Nephron (organoid): ENCODE results near the gene AHSA1.

Experiments used
- H3K27ac Mint-ChIP-seq, 3 experiments: 2 replicates each; pipeline ENCODE4 v1.8.0; 2020; ENCODE audit warnings: mixed read lengths in 3 of 3, mild to moderate bottlenecking in 2 of 3, moderate library complexity in 1 of 3
- H3K27me3 Mint-ChIP-seq: 2 replicates; pipeline ENCODE4 v1.8.0; 2021; ENCODE audit warnings: low read depth, mild to moderate bottlenecking, moderate library complexity, mixed read lengths
- H3K36me3 Mint-ChIP-seq: 2 replicates; pipeline ENCODE4 v1.8.0; 2020; ENCODE audit warnings: low read depth, mixed read lengths
- H3K4me1 Mint-ChIP-seq: 2 replicates; pipeline ENCODE4 v1.8.0; 2020; ENCODE audit warnings: mixed read lengths
- H3K4me3 Mint-ChIP-seq, 3 experiments: 2 replicates each; pipeline ENCODE4 v1.8.0; 2020; ENCODE audit warnings: mild to moderate bottlenecking in 3 of 3, mixed read lengths in 3 of 3, moderate library complexity in 2 of 3
- H3K9me3 Mint-ChIP-seq: 2 replicates; pipeline ENCODE4 v1.8.0; 2020; ENCODE audit warnings: mixed read lengths
- CTCF ChIP-seq, 3 experiments: fragments of 200-600 bp; sonication (generic); IDR thresholded peaks; one replicate each; pipeline ENCODE4 v1.5.0; 2021; ENCODE audit warnings: antibody characterized with exemption in 3 of 3; ENCODE audit not compliant: unreplicated experiment in 3 of 3

The AHSA1 gene

GRCh38 chr14:77442196-77442595, 15.7 kb upstream of the AHSA1 start:
- Mint-ChIP-seq H3K27ac (no peak overlapping the region), H3K4me1 (no peaks in the 10 kb centered on the region), H3K27me3 (no peaks in the 10 kb centered on the region), H3K9me3 (no peaks in the 10 kb centered on the region), H3K4me3 (no peak overlapping the region), H3K36me3 (peaks cover 48% of the 10 kb centered on the region)
- TF ChIP-seq CTCF (IDR thresholded peaks at IDR 0.05; ENCODE audit: unreplicated experiment in 3 of 3), result no peak

GRCh38 chr14:77455966-77456640, 1.8 kb upstream of the AHSA1 start:
- H3K4me3 Mint-ChIP-seq, result peak overlapping the region; percentile 99 to 100 (median 100)
- H3K4me1 Mint-ChIP-seq, result peaks cover 18% of the 10 kb centered on the region
- no peaks in the 10 kb centered on the region for H3K9me3 Mint-ChIP-seq
- no peak for TF ChIP-seq CTCF (IDR thresholded peaks at IDR 0.05; ENCODE audit: unreplicated experiment in 3 of 3)
- H3K27me3 Mint-ChIP-seq, result no peaks in the 10 kb centered on the region
- H3K36me3 Mint-ChIP-seq, result peaks cover 33% of the 10 kb centered on the region
- H3K27ac Mint-ChIP-seq, result peak overlapping the region in 1 of 3 experiments; percentile 99

- Mint-ChIP-seq H3K4me3 (peak overlapping the region; percentile 99 to 100 (median 100)), H3K4me1 (peaks cover 18% of the 10 kb centered on the region)
These were observed 775 bp upstream of the AHSA1 start for GRCh38 chr14:77457115-77457521.

GRCh38 chr14:77458249-77458950, 507 bp downstream of the AHSA1 start:
- Mint-ChIP-seq H3K4me1 (peaks cover 18% of the 10 kb centered on the region), H3K4me3 (peak overlapping the region; percentile 99 to 100 (median 100)), H3K27ac (peak overlapping the region; percentile 98 to 100 (median 99)), H3K9me3 (no peaks in the 10 kb centered on the region), H3K36me3 (peaks cover 34% of the 10 kb centered on the region), H3K27me3 (no peaks in the 10 kb centered on the region)
- TF ChIP-seq CTCF (IDR thresholded peaks at IDR 0.05; ENCODE audit: unreplicated experiment in 3 of 3), result no peak

More at GRCh38 chr14:77457115-77457521, 775 bp upstream of the AHSA1 start:
- TF ChIP-seq CTCF (IDR thresholded peaks at IDR 0.05; ENCODE audit: unreplicated experiment in 3 of 3), result no peak
- Mint-ChIP-seq H3K36me3 (peaks cover 35% of the 10 kb centered on the region), H3K27ac (peak overlapping the region; percentile 98 to 100 (median 99)), H3K27me3 (no peaks in the 10 kb centered on the region), H3K9me3 (no peaks in the 10 kb centered on the region)

GRCh38 chr14:77459072-77459723, 1.3 kb downstream of the AHSA1 start:
- Mint-ChIP-seq H3K4me3 (peak overlapping the region; percentile 99 to 100 (median 100)), H3K9me3 (no peaks in the 10 kb centered on the region), H3K36me3 (peaks cover 41% of the 10 kb centered on the region), H3K4me1 (peaks cover 18% of the 10 kb centered on the region), H3K27ac (peak overlapping the region; percentile 79 to 99 (median 98)), H3K27me3 (no peaks in the 10 kb centered on the region)
- peak; percentile 59 to 68 (median 61) for TF ChIP-seq CTCF (IDR thresholded peaks at IDR 0.05; ENCODE audit: unreplicated experiment in 3 of 3)
